GM18858 (cell line): ENCODE data around the gene MCC.

Experiments
- ATAC-seq: cut with Tn5 transposase; IDR thresholded peaks from one replicate; pipeline ENCODE4 v1.9.1; 2021; ENCODE audit not compliant: unreplicated experiment

MCC gene

DNA sequence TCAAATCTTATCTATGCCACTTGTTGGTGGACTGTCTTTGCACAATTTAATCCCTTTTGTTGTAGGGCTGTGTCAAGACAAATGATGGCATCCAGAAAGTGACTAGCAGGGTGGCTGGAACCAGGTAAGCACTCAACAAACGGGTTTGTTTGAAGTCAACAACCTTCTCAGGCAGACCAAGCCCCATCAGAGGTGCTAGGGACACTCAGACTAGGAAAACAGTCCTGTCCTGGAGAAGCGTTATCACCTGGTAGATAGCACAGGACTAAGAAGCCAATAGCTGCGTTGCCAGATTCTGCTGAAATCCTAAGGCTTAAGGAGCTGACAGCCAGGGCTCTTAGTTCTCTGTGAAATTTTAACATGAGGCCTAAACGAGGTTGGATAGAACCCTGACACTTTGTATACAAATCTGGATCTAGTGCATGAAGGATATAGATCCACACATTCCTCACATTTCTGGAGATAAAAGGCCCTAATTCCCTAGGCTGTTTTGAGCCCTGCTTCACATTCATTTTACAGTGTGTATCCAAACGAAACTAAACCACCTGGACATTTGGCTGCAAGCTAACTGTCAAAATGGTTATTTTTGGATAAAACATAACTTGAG is 331.9 kb downstream of the MCC start:
- no peak for ATAC-seq

GRCh38 chr5:113153512-113154097 is 334.6 kb downstream of the MCC start:
- ATAC-seq: no peak

- ATAC-seq: no peak
These were observed 335.9 kb downstream of the MCC start for GRCh38 chr5:113152380-113152740.

- no peak for ATAC-seq
These were observed 336.4 kb downstream of the MCC start for GRCh38 chr5:113151641-113152379.

GRCh38 chr5:113150821-113151220 is 337.4 kb downstream of the MCC start:
- no peak for ATAC-seq

DNA sequence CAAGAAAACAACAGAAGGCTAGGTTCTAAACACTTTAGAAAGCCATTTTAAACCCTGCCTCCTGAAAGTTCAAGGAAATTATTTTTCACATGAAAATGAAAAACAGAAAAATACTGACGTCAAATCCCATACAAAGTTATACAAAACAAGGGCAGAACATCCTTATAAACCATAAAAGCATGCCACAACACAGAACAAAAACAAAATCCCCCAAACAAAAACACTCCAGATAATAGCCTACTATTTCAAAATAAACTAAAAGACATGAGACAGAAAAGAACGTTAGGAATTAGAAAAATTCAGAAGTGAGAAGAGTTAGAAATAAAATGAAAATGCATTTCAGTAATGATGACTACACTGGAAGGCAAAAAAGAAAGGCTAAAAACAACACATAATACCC is 338.0 kb downstream of the MCC start:
- no peak for ATAC-seq

- ATAC-seq: no peak
These were observed 340.7 kb downstream of the MCC start for GRCh38 chr5:113147537-113147936.

DNA sequence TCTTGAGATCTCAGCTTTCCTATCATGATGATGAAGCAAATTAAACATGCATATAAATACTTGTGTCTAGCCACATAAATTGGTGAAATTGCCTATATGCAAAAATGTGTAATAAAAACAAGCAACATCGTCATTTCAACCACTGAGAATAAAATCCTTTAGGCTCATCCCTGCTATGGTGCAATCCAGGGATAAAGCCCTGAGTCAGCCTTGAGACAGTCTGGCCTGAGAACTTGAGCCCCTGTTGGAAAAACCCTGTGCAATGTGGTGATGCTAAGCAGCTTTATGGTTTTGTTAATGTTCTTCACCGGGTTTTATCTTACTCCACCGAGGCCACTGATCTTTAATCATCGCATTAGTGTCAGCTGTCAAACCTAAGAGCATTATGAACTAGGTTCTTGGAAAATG is 341.1 kb downstream of the MCC start:
- no peak for ATAC-seq

DNA sequence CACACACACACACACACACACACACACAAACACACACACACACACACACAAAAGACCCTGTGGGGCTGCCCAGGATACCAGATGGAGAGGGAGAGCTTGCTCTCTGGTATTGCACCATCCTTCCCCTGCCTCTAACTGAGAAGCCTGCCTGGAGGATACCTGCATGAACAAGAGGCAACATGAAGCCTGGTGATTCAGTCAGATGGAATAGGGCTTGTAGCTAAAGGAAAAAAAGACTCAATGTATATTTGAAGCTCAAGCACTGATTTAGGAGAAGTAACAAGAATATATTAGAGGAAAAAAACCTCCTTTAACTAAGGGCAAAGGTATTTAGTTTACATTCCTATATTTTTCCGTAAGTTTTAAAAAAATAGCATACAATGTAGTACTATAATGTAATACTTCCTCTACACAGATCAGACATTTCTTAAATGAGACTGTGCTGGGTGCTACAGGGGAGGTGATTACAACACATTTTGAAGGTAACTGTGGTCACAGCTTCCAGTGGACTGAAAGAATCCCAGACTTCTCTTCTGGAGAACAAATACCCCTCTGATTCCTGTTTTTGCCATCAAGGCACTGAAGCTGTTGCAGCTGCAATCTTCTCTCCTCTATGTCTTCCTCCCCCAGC is 342.4 kb downstream of the MCC start:
- no peak for ATAC-seq

- ATAC-seq: no peak
These were observed 346.1 kb downstream of the MCC start for GRCh38 chr5:113142186-113142585.

DNA sequence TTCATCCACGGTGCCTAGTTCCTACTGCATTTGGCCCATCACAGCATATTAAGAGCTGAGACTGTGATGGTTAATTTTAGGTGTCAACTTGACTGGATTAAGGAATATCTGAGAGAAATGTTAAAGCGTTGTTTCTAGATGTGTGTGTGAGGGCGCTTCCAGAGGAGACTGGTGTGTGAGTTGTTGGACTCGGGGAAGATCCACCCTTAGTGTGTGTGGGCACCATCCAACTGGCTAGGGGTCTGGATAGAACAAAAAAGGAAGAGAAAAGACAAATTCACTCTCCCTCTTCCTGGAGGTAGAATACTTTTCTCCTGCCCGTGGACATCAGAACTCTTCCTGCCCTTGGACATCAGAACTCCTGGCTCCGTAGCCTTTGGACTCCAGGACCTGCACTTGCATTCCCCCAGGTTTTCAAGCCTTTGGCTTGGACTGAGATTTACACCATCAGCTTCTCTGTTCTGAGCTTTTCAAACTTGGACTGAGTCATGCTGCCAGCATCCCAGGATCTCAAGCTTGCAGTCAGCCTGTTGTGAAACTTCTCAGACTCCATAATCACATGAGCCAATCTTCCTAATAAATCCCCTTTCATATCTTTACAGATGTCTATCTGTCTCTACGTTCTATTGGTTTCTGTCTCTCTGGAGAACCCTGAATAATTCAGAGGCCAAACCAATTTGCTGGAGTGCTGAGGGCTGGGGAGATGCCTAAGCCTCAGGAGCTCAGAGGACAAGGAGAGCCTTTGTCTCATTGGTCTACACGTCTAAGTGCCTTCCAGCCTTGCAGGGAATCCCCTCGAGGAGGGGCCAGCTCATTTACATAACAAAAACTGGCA is 347.2 kb downstream of the MCC start:
- ATAC-seq: no peak

- ATAC-seq: no peak
These were observed 354.9 kb downstream of the MCC start for GRCh38 chr5:113133211-113133975.

GRCh38 chr5:113132564-113132963 is 355.7 kb downstream of the MCC start:
- no peak for ATAC-seq

DNA sequence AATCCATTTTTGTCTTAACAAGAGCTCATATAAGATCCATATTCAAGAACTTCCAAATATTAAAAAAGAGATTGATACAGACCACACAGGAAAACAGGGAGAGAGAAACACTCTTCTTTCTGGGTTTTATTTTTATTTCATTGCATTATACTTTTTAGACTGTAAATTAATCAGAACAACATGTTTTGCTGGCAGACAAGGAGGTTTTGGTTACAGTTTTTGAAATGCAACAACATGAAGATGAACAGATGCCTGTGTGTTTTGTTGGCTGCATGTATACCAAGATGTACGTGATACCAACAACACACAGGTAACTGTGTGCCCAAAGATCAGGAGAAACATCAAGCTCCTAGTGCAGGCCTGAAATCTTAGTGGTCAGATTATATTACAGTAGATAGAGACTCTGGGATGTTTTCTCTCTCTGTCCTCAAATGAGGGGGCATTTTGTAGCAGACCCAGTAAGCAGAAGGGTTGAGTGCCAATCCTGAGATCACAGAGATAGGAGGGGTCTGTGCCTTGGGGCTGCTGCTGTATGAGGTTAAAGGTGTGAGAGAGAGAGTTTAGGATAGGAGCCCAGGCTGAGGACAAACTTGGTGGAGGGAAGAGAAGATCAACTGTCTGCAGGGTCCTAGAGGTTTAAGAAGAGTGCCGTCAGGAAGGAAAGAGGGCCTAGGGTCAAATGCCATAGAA is 359.5 kb downstream of the MCC start:
- no peak for ATAC-seq

DNA sequence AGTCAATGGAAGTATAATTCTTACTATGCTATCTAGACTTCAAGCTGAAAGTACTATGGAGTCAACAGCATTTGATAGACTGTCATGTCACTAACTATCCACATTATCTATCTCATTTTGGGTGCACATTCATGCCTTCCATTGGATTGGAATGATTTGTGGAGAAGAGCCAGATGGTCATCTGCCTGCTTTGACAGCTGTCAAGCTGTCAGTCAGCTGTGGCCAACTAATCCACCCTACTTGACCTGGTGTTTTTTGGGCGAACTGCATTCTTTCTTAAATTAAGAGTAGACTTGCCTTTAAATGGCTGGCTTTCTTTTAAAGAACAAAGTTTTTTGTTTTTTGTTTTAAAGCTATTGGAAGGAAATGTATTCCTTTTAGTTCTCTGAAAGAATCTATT is 360.2 kb downstream of the MCC start:
- ATAC-seq: no peak

DNA sequence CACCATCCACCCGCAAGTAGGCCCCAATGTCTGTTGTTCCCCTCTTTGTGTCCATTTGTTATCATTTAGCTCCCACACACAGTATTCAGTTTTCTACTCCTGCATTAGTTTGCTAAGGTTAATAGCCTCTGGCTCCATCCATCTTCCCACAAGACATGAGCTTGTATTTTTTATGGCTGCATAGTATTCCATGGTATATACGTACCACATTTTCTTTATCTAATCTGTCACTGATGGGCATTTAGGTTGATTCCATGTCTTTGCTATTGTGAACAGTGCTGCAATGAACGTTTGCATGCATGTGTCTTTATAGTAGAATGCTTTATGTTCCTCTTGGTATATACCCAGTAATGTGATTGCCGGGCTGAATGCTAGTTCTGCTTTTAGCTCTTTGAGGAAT is 361.2 kb downstream of the MCC start:
- ATAC-seq: no peak

- ATAC-seq: no peak
These were observed 362.9 kb downstream of the MCC start for GRCh38 chr5:113125371-113125770.

DNA sequence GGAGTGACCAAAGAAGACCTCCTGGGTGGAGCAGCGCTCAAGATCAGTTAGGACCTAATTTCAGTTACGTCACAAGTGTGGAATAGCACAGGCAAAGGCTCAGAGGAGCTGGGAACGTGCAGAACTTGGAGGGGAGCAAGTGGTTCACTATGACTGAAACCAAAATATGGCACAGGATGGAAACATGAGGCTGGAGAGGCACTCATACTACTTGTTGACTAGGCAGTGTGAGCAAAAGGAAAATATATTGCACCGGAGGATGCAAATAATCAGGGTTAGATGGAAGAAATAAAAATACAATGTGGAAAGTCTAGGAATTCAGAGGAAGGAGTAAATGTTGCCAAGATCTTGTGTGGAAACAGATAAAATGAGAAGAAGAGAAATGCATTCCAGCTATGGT is 363.3 kb downstream of the MCC start:
- no peak for ATAC-seq

GRCh38 chr5:113124265-113124664 is 364.0 kb downstream of the MCC start:
- no peak for ATAC-seq

DNA sequence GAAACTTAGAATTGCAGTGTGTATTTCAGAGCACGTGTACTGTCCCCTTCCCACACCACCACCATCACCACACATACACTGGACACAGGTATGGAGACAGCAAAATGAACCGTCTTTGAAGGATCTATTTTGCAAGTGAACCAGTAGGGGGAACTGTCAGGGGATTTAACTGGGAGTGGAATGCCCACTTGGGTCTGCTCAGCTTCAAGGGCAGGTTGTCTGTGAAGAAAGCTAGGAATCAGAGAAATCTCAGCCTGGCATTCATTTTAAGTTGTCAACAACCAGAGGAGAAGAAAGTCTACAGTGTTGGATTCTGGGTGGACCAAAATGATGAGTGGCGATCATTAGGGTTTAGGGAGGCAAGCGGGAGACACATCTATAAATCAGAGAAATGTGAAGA is 364.6 kb downstream of the MCC start:
- ATAC-seq: no peak
